GM21737 (cell line): ENCODE data around the gene TREX2.

Experiments
- ATAC-seq: cut with Tn5 transposase; IDR thresholded peaks from one replicate; pipeline ENCODE4 v1.9.1; 2021; ENCODE audit warnings: mild to moderate bottlenecking, moderate library complexity; ENCODE audit not compliant: unreplicated experiment

TREX2 gene

DNA sequence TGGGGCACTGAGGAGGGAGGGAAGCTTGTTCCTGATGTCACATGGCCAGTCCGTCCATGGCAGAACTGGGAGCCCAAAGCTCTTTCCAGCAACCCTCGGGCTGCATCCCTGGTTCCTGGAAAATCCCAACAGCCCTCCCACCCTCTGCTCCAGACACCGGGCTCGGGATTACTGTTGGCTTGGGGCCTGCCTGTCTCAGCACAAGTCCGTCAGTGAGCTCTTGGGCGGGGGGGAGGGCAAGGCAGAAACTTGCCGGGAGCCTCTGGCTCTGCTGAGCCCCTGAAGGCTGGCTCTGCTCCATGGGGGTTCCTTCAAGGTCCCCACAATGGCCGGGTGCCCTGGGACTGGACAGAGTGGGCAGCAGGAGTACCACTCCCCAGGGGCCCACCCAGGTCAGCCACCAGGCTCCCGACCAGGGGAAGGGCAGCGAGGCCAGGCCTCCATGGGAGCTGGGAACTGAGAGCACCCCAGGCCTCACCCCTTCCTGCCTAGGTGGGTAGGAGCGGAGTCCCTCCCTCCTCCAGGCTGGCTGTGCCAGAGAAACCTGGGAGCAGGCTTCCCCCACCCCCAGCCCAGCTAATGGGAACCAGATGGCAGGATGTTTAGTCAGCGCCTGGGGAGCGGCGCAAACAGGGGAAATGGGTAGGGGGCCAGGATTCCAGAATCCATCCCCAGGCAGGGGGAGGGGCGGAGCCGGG, 31.0 kb upstream of the TREX2 start:
- no peak for ATAC-seq

DNA sequence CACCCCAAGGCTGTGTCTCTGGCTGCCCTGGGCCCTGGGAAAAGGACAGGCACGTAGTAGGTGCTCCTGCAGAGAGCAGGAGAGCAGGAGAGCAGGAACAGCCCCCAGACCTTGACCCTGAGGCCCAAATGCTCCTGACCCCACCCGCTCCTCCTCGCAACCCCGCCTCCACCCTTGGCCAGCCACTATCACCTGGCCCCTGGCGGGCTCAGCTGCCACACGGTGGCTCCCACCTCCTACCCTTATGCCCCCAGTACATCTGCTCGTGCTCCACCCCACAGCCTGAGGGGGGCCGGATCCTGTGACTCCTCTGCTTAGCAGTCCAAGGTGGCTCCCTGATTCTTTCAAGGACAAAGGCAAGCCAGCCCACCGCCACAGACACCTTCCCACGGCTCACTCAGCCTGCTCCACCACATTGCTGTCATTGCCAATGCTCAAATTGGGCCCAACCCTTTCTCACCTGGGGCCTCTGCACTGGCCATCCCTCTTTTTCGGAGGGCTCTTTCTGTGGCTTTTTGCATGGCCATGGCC, 30.0 kb upstream of the TREX2 start:
- ATAC-seq = no peak

DNA sequence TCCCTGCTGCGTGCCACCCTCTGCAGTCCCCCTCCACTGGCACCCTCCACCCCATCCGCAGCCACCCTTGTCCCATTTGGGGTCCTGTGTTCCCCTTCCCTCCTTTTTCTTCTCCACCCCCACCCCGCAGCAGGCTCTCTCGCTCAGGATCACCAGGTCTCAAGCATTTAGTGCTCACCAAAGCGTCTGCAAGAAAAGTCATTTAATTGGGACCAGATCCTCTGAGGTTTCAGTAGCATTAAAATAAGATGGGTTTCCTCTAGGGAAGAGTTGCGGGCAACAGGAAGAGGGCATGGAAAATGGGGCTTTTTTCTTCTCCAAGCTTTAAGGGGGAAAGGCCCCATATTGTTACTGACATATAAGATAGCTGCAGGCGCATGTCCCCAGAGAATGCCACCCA, 29.4 kb upstream of the TREX2 start:
- no peak for ATAC-seq

DNA sequence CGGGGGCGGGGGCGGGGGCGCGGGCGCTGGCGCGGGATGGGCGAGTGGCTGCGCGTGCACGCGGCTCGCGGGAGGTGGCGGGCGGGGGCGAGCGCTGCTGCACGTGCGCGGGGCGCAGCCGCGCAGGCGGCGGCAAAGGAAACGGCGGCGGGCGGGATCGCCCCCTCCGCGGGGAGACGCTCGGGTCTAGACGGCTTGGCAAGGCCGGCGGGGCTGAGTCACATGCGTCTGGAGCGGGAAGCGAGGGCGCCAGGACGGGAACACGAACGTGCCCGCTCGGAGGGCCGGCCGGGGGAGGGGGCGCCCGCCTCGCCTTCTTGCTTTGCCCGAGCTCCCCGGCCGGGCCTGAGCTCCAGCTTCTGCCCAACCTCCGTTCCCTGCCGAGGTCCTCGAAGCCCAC, 28.9 kb upstream of the TREX2 start:
- no peak for ATAC-seq

DNA sequence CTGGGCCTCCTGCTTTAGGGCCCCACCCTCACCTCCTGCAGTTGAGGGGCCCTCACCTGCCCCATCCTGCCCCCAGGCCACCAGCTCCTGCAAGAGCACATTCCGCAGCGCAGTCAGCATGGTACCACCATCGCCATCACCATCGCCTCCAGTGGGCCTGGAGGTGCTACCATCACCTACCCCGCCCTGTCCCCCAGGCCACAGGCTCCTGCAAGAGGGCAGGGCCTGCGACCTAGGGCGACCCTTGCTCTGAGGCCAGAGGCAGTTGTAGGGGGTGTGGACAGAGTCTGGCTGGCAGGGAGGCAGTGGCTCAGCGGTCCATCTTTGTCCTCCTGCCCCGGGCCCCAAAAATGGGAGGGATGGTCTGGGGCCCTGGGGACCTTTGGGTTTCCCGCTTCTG, 28.4 kb upstream of the TREX2 start:
- no peak for ATAC-seq

DNA sequence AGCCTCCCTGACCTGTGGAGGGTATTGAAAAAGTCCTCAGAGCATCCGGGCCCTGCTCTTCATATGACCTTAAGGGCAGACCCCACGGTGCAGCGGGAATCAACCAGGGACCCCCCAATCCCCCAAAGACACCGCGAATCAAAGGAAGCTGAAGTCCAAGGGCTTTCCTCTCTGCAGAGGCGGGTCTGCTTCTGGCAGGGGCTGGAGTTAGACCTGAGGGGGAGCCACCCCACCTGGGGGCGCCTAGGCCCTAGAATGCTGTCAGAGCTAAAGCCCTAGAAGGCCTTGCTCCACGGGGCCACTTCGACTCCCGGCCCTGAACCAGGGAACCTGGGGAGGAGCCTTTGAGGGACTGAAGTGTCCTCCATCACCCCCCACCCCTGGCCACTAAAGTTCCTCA, 27.3 kb upstream of the TREX2 start:
- no peak for ATAC-seq

DNA sequence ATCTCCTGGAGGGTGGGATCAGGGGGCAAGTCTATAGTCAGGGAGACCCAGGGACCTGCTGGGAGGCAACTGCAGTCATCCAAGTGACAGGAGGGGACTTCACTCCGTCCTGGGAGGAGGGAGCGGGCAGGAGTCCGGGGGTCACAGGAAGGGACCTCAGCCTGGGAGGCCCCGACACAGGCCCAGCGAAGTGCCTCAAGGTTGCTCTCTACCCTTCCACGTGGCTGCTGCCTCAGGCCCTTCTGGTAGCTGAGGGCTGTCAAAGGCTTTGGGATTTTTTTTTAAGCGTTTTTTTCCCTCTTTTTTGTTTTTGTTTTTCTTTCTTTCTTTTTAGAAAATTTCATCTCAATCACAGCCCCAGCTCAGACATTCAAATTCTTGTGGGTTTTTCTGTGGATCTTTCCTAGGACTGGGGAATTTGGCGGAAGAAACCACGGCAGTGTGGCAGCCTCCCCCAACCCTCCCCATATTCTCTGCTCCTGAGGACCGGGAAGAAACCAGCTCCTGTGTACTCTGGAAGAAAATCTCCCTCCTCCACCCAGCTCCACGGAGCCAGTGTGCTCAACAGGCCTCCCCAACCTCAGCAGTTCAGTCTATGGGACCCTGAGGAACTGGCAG, 25.9 kb upstream of the TREX2 start:
- no peak for ATAC-seq

DNA sequence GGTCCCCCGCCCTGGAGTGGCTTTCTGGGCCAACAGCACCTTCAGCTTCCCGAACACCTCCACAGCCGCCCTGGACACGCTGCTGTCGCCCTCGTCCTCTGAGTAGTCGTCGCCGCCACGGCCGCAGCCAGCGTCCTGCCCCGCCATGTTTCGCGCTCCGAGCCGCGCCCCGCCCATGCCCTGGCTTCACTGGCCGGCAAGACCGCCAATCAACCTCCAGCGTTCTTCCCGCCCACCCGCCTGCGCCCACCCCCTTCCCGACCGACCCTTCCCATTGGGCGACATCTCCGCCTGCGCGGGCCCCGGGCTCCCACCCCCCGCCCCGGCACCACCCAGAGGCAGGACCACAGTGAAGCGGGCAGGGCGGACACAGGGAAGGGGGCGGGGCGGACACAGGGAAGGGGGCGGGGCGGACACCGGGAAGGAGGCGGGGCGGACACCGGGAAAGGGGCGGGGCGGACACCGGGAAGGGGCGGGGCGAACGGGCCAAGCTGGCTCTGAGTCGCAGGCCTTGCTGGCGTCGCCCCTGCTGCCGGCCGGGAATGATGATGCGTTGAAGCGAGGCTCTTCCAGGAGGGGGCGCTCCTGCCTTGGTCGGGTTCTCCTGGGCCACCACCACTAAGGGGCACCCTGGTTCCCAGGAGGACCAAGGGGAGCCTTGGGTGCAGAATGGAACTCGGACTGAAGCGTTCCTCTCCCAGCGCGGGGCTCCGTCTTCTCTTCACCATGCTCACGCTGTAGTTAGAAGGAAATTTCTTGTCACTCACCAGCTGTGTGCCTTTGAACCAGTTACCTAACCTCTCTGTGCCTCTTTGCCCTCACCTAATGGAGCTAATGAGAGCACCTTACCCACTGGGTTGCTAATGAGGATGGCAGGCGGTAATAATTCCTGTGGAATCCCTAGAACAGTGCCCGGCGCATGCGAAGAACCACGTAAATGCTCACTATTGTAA, 24.8 kb upstream of the TREX2 start, which contains the start of gene HAUS7:
Gene HAUS7, minus strand, starts transcription at position 166 of the 953 bp plus-strand sequence. Its CDS starts 19 bp downstream, at position 147.
- ATAC-seq = peak; percentile 79

DNA sequence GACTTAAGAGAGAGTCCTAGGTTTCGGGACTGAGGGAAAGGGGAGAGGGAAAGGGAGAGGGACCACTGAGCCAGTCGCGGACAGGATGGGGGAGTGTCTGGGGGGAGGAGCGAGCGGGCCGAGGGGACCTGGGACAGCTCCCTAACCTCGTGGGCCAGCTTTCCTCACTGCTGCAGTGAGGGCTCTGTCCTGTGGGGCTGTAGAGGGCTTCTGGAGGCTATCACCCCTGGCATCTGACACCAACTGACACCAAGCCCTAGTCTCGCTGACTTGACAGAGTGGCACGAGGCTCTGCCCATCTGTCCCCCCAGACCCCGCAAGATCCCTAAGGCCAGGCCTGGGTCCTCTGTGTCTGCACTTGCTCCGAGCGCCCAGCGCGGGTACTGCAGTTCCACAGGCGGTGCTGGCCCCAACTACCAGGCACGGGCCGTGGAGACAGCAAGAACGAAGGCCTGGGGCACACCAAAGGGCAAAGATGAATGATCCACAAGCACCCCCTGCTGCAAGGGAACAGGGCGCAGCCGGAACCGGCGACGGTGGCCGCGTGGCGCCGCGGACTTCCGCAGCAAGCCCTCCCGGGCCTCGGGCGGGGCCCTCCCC, 24.1 kb upstream of the TREX2 start:
- ATAC-seq = peak; percentile 25

DNA sequence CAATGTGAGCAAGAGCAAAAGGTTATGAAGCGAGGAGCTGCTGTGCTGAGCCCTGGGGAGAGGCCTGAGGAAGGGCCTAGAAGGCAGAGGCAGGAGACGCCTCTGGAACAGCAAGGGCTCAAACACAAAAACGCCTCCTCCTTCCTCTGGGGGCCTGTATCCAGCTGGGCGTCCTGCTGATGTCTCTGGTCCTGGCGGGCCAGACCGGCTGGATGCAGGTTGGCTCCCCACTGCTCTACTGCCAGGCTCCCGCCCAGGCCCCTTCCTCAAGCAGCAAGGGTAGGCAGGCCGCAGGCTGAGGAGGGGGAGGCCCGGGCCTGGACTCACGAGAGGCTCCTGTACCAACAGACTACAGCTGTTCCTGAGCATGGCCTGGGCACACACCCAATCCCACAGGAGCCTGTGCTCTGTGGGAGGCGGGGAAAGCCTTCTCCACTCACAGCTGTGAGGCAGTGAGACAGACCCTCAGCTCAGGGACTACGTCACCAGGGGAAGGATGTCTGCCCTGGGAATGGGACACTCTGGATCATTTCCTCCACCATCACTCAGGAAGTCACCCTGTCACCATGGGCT, 22.2 kb upstream of the TREX2 start:
- ATAC-seq = no peak

DNA sequence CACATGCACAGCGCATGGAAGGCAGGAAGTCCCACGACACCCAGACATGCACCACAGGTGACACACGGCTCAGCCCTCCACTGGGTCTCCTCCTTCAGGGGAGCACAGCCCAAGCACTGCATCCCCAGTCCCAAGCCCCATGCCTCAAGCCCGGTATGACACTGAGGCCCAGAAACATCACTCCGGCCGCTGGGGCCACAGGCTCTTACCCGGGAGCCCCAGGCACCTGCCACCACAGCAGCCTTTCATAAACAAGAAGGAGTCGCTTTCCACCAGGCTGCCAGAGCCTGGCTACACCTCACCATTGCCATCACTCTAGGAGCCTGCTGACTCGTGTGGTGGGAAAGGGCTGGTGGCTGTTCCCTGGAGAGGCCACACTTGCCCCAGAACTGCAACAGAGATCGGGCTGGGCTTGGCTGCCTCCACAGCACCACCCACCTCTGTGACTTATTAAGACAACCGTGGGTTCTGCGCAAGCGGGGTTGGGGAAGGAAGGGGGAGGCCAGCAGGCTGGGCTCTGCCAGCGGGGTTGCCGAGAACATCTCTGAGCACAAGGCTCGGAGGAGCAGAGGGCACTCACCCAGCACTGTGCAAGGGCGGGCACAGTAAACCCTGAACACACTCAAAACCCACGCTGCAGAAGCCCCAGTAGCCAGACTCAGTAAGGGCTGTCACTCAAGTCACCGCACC, 20.0 kb upstream of the TREX2 start:
- ATAC-seq = no peak

DNA sequence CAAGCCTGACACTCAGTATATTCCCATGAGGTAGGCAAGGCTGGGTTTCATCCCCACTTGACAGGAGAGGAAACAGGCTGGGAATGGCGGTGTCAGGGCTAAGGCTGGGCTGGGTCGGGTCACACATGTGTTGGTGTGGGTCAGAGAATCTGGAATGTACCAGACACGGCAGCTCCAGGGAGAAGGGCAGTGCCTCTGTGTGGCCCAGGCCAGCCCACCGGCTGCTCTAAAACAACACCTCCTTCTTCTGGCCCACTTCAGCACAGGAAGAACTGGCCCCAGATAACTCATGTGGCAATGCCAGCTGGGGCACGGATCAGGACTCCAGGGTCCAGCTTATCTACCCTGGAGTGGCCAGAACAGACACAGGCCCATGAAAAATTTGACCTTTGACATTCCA, 18.3 kb upstream of the TREX2 start:
- ATAC-seq = no peak

DNA sequence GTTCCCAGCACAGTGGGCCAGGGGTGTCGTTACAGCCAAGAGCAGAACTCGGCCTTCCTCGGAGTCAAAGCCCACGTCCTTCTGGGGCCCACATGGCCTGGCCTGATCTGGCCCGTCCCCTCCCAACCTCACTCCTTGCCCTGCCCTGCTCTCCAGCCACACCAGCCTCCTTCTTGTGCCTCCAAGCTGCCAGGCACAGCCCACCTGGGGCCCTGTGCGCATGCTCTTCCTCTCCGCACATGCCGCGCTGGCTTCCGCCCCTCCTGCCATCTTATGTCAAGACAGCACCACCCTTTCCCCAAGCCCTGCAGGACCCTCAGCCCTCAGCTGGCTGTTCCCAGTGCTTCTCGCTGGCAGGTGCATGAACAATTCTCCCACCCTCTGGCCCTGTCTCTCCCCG, 17.7 kb upstream of the TREX2 start:
- no peak for ATAC-seq

DNA sequence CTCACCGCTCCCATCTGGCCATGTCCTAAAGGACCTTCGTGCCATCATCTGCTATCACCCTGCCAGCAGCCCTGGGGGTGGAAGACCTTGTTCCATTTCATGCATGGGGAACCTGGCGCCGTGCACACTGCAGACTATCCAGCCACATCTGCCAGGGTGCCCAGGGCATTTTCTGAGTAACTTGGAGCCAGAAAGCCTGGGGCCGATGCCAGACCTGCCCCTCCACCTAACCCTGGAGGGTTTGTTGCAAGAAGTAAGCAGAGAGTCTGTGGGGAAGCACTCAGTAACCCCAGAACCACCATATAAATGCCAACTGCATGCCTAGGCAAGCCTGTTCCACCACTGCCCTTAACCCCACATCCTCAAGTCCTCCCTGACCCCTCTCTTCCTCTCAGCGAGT, 17.2 kb upstream of the TREX2 start:
- ATAC-seq = no peak

DNA sequence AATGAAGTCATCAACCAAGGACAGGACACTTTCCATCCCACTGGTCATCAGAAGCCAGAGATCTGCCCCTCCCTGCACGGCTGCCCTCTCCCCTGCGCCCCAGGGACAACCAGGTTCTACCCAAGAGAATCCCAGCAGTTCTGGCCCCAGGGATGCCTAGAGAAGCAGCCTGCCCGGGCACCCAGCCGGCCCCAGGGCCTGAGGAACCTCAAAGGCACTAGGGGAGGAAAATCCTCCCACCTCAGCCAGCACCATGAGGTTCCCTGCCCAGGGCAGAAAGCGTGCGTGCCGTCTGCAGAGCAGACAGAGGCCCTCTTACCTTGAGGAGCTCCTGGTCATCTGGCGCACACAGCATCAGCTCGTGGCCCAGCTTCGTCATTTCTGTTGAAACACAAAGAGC, 16.4 kb upstream of the TREX2 start:
- no peak for ATAC-seq

DNA sequence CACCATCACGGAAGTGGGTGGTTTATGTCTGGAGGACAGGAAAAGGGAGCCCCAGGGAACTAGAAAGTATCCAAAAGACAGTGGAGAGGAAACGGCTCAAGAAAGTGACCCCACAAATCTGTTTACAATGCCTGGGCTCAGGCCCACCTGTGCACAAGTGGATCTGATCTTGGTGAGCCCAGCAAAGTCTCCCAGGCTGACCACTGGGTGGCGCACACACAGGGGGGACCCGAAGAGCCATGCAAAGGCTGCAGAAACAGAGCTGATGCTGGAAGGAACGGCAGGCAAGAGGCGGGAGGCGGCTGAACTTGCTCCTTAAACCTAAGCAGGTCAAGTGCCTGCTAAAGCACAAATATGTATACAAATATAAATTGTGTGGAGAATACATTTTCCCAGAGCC, 15.0 kb upstream of the TREX2 start:
- no peak for ATAC-seq

DNA sequence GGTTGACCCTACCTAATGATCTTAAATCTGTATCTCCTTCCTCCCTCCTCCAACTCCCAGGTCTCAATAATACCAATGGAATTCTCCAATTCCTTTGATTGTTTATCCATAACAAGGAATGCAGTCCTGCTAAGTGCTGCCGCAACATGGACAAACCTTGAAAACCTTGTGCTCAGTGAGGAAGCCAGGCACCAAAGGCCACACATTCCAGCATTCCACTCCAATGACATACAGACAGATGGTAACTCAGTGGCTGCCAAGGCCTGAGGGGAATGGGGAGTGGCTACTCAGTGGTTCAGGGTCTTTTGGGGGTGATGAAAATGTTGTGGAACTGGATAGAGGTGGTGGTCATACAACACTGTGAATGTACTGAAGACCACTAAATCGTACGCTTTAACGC, 14.1 kb upstream of the TREX2 start:
- ATAC-seq = no peak

DNA sequence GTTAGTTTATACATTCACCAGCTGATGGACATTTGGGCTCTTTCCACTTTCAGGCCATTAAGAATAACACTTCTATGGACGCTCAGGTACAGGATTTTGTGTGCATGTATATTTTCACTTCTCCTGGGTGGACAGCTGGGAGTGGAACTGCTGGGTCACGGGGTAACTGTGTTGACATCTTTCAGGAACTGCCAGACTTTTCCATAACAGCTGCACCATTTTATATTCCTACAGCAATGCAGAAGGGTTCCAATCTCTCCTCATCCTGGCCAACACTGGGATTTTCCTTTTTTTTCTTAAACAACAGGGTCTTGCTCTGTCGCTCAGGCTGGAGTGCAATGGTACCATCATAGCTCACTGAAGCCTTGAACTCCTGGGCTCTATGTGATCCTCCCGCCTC, 12.6 kb upstream of the TREX2 start:
- ATAC-seq = no peak

DNA sequence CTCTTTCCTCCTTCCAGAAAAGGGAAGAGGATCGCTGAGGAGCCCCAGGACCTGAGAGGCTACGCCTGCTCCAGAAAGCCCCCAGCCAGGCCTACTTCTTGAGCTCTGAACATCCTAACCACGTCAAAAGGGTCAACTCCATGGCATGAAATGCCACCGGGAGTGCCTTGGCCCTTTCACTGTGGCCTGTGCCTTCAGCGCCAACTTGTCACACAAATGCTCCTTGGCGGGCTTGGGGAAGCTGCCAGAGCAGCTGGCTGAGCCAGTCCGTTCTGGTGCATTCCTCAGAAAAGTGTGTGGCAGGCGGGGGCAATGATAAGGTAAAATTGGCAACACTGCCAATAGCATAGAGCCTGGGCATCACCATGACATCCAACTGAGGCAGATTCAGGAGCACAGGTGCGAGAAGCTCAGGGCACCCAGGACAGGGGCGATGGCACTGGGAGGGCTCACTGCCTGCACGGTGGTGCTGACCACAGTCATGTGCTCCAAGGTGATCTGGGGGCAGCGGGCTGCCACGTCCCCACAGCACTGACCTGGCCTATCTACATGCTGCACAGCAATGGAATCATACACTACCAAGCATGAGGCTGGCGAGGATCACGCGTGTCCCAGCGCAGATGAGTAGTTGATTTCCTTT, 12.1 kb upstream of the TREX2 start:
- no peak for ATAC-seq
